Panc1 (cell line): ENCODE measurements around the gene MRPS12. TPM values are rescaled to one million over a fixed set of nuclear protein-coding genes. Genes with fewer than 3 reads are reported as not detected.

ENCODE experiments used
- ATAC-seq: fragments of 200-7000 bp; cut with Tn5 transposase; 2 replicates; pipeline ENCODE4 v1.9.1; 2020; ENCODE audit warnings: mild to moderate bottlenecking, moderate library complexity
- BruUV-seq: library from RNA; stranded (reverse); fragments of 400-500 nt; replicated peaks from 2 replicates; lab custom pipeline; 2021; lab: Mats Ljungman, UMichigan
- CTCF ChIA-PET: fragments of 300-600 bp; sonication (Branson Sonifier 250); formaldehyde crosslinking; loops from one replicate; lab custom pipeline; 2022; ENCODE audit warnings: antibody characterized with exemption; lab: Charles Lee
- POLR2A ChIA-PET: fragments of 300-600 bp; sonication (Branson Sonifier 250); formaldehyde crosslinking; loops from one replicate; lab custom pipeline; 2022; ENCODE audit warnings: antibody characterized with exemption; lab: Charles Lee
- DNase-seq: peaks from one replicate; pipeline ENCODE4 v3.0.0-alpha.2; 2010; ENCODE audit warnings: low read depth, low spot score
- H3K27ac ChIP-seq: 2 replicates; pipeline ENCODE4 v1.5.1; 2011; ENCODE audit warnings: mild to moderate bottlenecking, low read length, inconsistent platforms
- H3K27me3 ChIP-seq: fragments of 200-500 bp; sonication (Bioruptor generic); 2 replicates; pipeline ENCODE4 v1.6.0; 2014; ENCODE audit warnings: low read length, inconsistent platforms; ENCODE audit not compliant: control insufficient read depth, insufficient read depth
- H3K36me3 ChIP-seq: fragments of 200-500 bp; sonication (Bioruptor generic); 2 replicates; pipeline ENCODE4 v1.5.1; 2014; ENCODE audit warnings: inconsistent platforms, mild to moderate bottlenecking, low read length, moderate library complexity; ENCODE audit not compliant: control insufficient read depth, insufficient read depth
- H3K4me1 ChIP-seq: 2 replicates; pipeline ENCODE4 v1.5.1; 2011; ENCODE audit warnings: inconsistent platforms, mild to moderate bottlenecking, low read length, moderate library complexity; ENCODE audit not compliant: control insufficient read depth, insufficient read depth
- H3K4me3 ChIP-seq, 2 experiments: 2 replicates each; pipeline ENCODE4 v1.5.1; 2011 to 2012; ENCODE audit warnings: low read depth in 2 of 2, low read length in 2 of 2, mild to moderate bottlenecking in 2 of 2, inconsistent platforms in 1 of 2, moderate library complexity in 1 of 2
- H3K9me3 ChIP-seq: fragments of 200-500 bp; sonication (Bioruptor generic); 2 replicates; pipeline ENCODE4 v1.5.1; 2014; ENCODE audit warnings: low read depth, mild to moderate bottlenecking, inconsistent platforms, low read length, moderate library complexity; ENCODE audit not compliant: control insufficient read depth, insufficient read depth
- CTCF ChIP-seq: fragments of 450-650 bp; IDR thresholded peaks from 2 replicates; pipeline ENCODE4 v1.5.1; 2017; ENCODE audit warnings: mild to moderate bottlenecking
- POLR2AphosphoS5 ChIP-seq: IDR thresholded peaks from 2 replicates; pipeline ENCODE4 v1.6.1; 2012; ENCODE audit warnings: mild to moderate bottlenecking, low read depth, low read length, moderate library complexity
- REST ChIP-seq, 2 experiments: IDR thresholded peaks; 2 replicates each; pipeline ENCODE4 v1.6.1; 2011 to 2012; ENCODE audit warnings: low read depth in 2 of 2, control low read depth in 1 of 2, low read length in 1 of 2, mild to moderate bottlenecking in 1 of 2, moderate library complexity in 1 of 2; ENCODE audit not compliant: insufficient read depth in 1 of 2
- SIN3A ChIP-seq: IDR thresholded peaks from 2 replicates; pipeline ENCODE4 v1.6.1; 2012; ENCODE audit warnings: low read depth, mild to moderate bottlenecking, low read length, moderate library complexity, borderline replicate concordance; ENCODE audit not compliant: insufficient read depth
- TCF7L2 ChIP-seq: IDR thresholded peaks from 2 replicates; pipeline ENCODE4 v1.6.1; 2011; ENCODE audit warnings: mild to moderate bottlenecking, low read depth, low read length, inconsistent platforms
- in situ Hi-C: cut with HindIII; loops from 2 replicates; pipeline ENCODE4 v1.10.0; 2016; ENCODE audit warnings: low sequenced_read_pairs, low pct_unique_long_range_greater_than_20kb
- intact Hi-C: fragments of 100-400 bp; cut with micrococcal nuclease; formaldehyde crosslinking; loops from one replicate; pipeline ENCODE4 v1.10.0; 2022; ENCODE audit not compliant: unreplicated experiment
- total RNA-seq: library from RNA; stranded (reverse); gene quantifications from one replicate; pipeline ENCODE4 v1.2.1, GENCODE V29; 2021; ENCODE audit not compliant: unreplicated experiment

MRPS12 gene
- total RNA-seq, 1 experiment from 2014 or later: 511 TPM

GRCh38 chr19:38889803-38890202, 40.9 kb upstream of the MRPS12 start:
- H3K4me1 ChIP-seq: no peaks in the 10 kb centered on the region
- ChIA-PET POLR2A (interaction anchor here (0.6 kb wide), 1 partner anchor 49 kb away, joined by 3 read pairs; no protein-coding TSS in a partner anchor), CTCF (interaction anchor here (0.5 kb wide), 1 partner anchor 356 kb away, joined by 5 read pairs; no protein-coding TSS in a partner anchor)
- no peak overlapping the region for H3K27ac ChIP-seq
- no peak for TF ChIP-seq POLR2AphosphoS5
- no peak for TF ChIP-seq CTCF
- no peak for TF ChIP-seq REST (IDR thresholded peaks at IDR 0.05; ENCODE audit: insufficient read depth in 1 of 2, low read depth in 2 of 2, low read length in 1 of 2)
- no peak for TF ChIP-seq TCF7L2
- no peak for TF ChIP-seq SIN3A
- H3K36me3 ChIP-seq: no peaks in the 10 kb centered on the region
- no peak for DNase-seq
- intact Hi-C loops (no loop called here), in situ Hi-C loops (no loop called here)
- H3K9me3 ChIP-seq: no peaks in the 10 kb centered on the region
- BruUV-seq: no TSS peak
- no peak overlapping the region for H3K4me3 ChIP-seq
- no peaks in the 10 kb centered on the region for H3K27me3 ChIP-seq
- ATAC-seq: no peak

- no peaks in the 10 kb centered on the region for H3K36me3 ChIP-seq
- H3K27me3 ChIP-seq: no peaks in the 10 kb centered on the region
- ATAC-seq (no peak), DNase-seq (no peak)
- intact Hi-C loops: no loop called here
- TF ChIP-seq REST (IDR thresholded peaks at IDR 0.05; ENCODE audit: insufficient read depth in 1 of 2, low read depth in 2 of 2, low read length in 1 of 2) (no peak; a peak in 1 of 4 replicates), CTCF (no peak), POLR2AphosphoS5 (no peak), SIN3A (no peak), TCF7L2 (no peak)
- H3K9me3 ChIP-seq: no peaks in the 10 kb centered on the region
- H3K4me3 ChIP-seq: no peak overlapping the region
- POLR2A ChIA-PET: interaction anchor here (0.6 to 0.7 kb wide), 2 partner anchors 10 to 25 kb away, joined by 4 to 6 read pairs; no protein-coding TSS in a partner anchor
- no peaks in the 10 kb centered on the region for H3K4me1 ChIP-seq
- BruUV-seq: no TSS peak
- H3K27ac ChIP-seq: no peak overlapping the region
- CTCF ChIA-PET: interaction anchor here (0.6 to 1.1 kb wide), 2 partner anchors 9 to 194 kb away, joined by 3 read pairs; no protein-coding TSS in a partner anchor
- in situ Hi-C loops: no loop called here
These were observed 40.1 kb upstream of the MRPS12 start for GRCh38 chr19:38890686-38891085.
